Adrenal gland (tissue), 12 donors: Measurements from ENCODE around the gene RIPK3. TPM values are rescaled to one million over a fixed set of nuclear protein-coding genes. Genes with fewer than 3 reads are reported as not detected.

ENCODE experiments used
- DNase-seq, 7 donors: peaks; one replicate each; pipeline ENCODE4 v3.0.0-alpha.2; 2019 to 2020
- H3K27ac ChIP-seq, 5 donors: fragments of 200-600 bp; sonication (generic) in 4 of 5; 1 replicate in 3 of 5; 2 replicates in 2 of 5; pipeline versions ENCODE4 v1.5.1 to v1.8.0; 2016 to 2020; ENCODE audit warnings: mild to moderate bottlenecking in 1 of 5
- H3K27me3 ChIP-seq: fragments of 200-600 bp; 2 replicates; pipeline ENCODE4 v1.8.0; 2021
- H3K36me3 ChIP-seq, 2 donors: fragments of 200-600 bp; replicated peaks in 1 of 2; 1 replicate in 1 of 2; 2 replicates in 1 of 2; pipeline versions ENCODE4 v1.5.1 to v1.8.0; 2018 to 2022
- H3K4me1 ChIP-seq, 2 donors: fragments of 200-600 bp; replicated peaks in 1 of 2; 1 replicate in 1 of 2; 2 replicates in 1 of 2; pipeline versions ENCODE4 v1.5.1 to v1.8.0; 2018 to 2021
- H3K4me3 ChIP-seq, 4 donors: fragments of 200-600 bp; sonication (generic) in 3 of 4; one replicate each; pipeline ENCODE4 v1.5.1; 2016 to 2018
- H3K9me3 ChIP-seq, 3 donors: fragments of 200-600 bp; sonication (generic) in 1 of 3; replicated peaks in 1 of 3; 1 replicate in 2 of 3; 2 replicates in 1 of 3; pipeline versions ENCODE4 v1.5.1 to v1.8.0; 2016 to 2021
- POLR2A ChIP-seq, 2 donors: fragments of 450-650 bp; IDR thresholded peaks; one replicate each; pipeline ENCODE4 v1.6.1; 2017; ENCODE audit warnings: antibody characterized with exemption in 2 of 2, mild to moderate bottlenecking in 2 of 2, moderate library complexity in 1 of 2
- WGBS, 4 donors: extraction: QIAGEN DNeasy Blood & Tissue Kit in 2 of 4; methylation state at CpG; one replicate each; pipeline versions ENCODE4 v1.1.5 to v1.1.7; 2013 to 2017; 5-methylcytosine and 5-hydroxymethylcytosine counted together
- intact Hi-C, 2 donors: fragments of 100-400 bp; cut with DNase I; formaldehyde crosslinking; loops; one replicate each; pipeline versions ENCODE4 v1.14.1 to v1.15.0; 2022 to 2023
- polyA plus RNA-seq, 3 donors: library from polyadenylated mRNA; stranded (reverse); fragments of 200-250 nt in 2 of 3; fragments of 350-450 nt in 1 of 3; fragmentation: Illumina TruSeq in 1 of 3; extraction: RNeasy Lipid Tissue Mini Kit (QIAGEN cat#74804) in 1 of 3; gene quantifications; one replicate each; pipeline ENCODE4 v1.2.3, GENCODE V29; 2013 to 2014
- total RNA-seq, 9 donors: library from RNA; depleted of rRNA in 4 of 9; stranded (reverse); fragments of >200 nt in 4 of 9; fragments of 120-200 nt in 1 of 9; fragmentation: NEBNext Ultra II Directional in 1 of 9; extraction: Animal tissue kit (Norgen Biotek cat#: 25700) in 1 of 9; gene quantifications; one replicate each; pipeline versions ENCODE4 v1.1.0 to v1.2.4, GENCODE V29; 2013 to 2023
- TF ChIP-seq, protein P1 (sequence below), 6 experiments: fragments of 450-650 bp in 4 of 6; fragments of 200-600 bp in 2 of 6; sonication (generic) in 1 of 6; IDR thresholded peaks; 1 replicate in 5 of 6; 2 replicates in 1 of 6; pipeline versions ENCODE4 v1.5.1 to v1.8.0; 2016 to 2021; ENCODE audit warnings: antibody characterized with exemption in 6 of 6, mild to moderate bottlenecking in 2 of 6, moderate library complexity in 1 of 6
- donor health status: healthy with polysubstance abuse.
- donor health status: Bipolar disorder and iron deficiency.
- donor health status: DM: yes; HTN: yes; CAD: no.
- donor health status: DM: no; HTN: no; CAD: no.
- donor health status: DM: no; HTN: no; CAD: no.
- donor health status: DM: yes; HTN: yes; CAD: no.

The RIPK3 gene
- total and polyA plus RNA-seq, 12 donors, result 0.50 to 10.4 (median 3.8) TPM

DNA sequence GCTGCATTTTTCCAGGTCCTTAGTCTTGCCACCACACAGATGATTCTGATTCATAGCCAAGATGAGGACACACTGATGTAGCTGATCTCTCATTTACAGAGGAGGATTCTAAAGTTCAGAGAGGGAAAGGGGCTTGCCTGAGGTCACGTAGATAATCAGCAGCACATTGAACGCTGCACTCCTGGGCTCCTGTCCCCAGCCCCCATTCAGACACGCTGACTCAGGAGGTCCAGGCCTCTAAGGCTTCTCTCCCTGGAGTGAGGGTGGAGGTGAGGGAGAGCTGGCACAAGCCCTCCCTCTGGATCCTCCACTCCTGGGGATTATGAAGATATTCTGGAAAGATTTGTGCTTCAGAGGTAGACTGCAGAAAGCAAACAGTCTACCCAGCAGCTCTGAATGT is 38.5 kb upstream of the RIPK3 start:
- no peak overlapping the region for H3K27ac ChIP-seq
- H3K4me1 ChIP-seq, result no peaks in the 10 kb centered on the region
- no peak overlapping the region for H3K4me3 ChIP-seq
- TF ChIP-seq POLR2A (IDR thresholded peaks at IDR 0.05), result no peak
- DNase-seq, result no peak
- intact Hi-C loops, result no loop called here
- no peaks in the 10 kb centered on the region for H3K27me3 ChIP-seq
- 68 to 100% (median 83%) methylated on average over 3 of the region's 3 CpGs for WGBS, 4 donors
- no peaks in the 10 kb centered on the region for H3K9me3 ChIP-seq
- no peaks in the 10 kb centered on the region for H3K36me3 ChIP-seq

GRCh38 chr14:24377657-24378056 is 37.9 kb upstream of the RIPK3 start:
- H3K27me3 ChIP-seq, result no peaks in the 10 kb centered on the region
- H3K4me1 ChIP-seq, result no peaks in the 10 kb centered on the region
- intact Hi-C loops, result no loop called here
- no peak overlapping the region for H3K27ac ChIP-seq
- peak in 1 of 7 donors; percentile 55 for DNase-seq
- 78 to 92% (median 87%) methylated on average over 2 of the region's 2 CpGs for WGBS, 4 donors
- no peaks in the 10 kb centered on the region for H3K36me3 ChIP-seq
- H3K4me3 ChIP-seq, result no peak overlapping the region
- H3K9me3 ChIP-seq, result no peaks in the 10 kb centered on the region
- no peak for TF ChIP-seq POLR2A (IDR thresholded peaks at IDR 0.05)
- TF ChIP-seq, protein P1, sequence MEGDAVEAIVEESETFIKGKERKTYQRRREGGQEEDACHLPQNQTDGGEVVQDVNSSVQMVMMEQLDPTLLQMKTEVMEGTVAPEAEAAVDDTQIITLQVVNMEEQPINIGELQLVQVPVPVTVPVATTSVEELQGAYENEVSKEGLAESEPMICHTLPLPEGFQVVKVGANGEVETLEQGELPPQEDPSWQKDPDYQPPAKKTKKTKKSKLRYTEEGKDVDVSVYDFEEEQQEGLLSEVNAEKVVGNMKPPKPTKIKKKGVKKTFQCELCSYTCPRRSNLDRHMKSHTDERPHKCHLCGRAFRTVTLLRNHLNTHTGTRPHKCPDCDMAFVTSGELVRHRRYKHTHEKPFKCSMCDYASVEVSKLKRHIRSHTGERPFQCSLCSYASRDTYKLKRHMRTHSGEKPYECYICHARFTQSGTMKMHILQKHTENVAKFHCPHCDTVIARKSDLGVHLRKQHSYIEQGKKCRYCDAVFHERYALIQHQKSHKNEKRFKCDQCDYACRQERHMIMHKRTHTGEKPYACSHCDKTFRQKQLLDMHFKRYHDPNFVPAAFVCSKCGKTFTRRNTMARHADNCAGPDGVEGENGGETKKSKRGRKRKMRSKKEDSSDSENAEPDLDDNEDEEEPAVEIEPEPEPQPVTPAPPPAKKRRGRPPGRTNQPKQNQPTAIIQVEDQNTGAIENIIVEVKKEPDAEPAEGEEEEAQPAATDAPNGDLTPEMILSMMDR (IDR thresholded peaks at IDR 0.05), result no peak

DNA sequence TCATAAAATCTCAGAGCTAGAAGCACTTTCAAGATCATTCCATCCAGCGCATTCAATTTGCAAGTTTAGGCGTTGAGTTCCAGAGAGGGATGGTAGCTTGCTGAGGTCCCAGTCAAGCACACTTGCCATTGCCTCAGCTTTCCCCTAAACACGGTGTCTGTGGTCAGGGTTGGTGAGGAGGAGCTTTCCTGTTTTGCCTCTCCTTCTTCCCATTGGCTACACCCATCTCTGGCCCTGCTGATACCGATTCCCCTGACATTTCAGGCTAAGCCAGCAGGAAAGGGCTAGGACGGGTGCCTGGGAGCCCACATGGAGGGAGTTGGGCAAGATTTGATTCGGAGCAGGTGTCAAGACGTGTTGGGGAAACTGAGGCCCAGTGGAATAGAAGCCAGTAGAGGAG is 37.3 kb upstream of the RIPK3 start:
- Histone ChIP-seq H3K4me3 (no peak overlapping the region), H3K9me3 (no peaks in the 10 kb centered on the region), H3K36me3 (no peaks in the 10 kb centered on the region), H3K27ac (no peak overlapping the region), H3K27me3 (no peaks in the 10 kb centered on the region), H3K4me1 (no peaks in the 10 kb centered on the region)
- WGBS, 4 donors, result 85 to 89% (median 86%) methylated on average over 7 of the region's 7 CpGs
- peak in 2 of 7 donors; percentile 2 to 47 for DNase-seq
- TF ChIP-seq POLR2A (IDR thresholded peaks at IDR 0.05), result no peak
- TF ChIP-seq, protein P1 (IDR thresholded peaks at IDR 0.05), result no peak
- intact Hi-C loops, result no loop called here

- Histone ChIP-seq H3K9me3 (no peaks in the 10 kb centered on the region), H3K27ac (no peak overlapping the region), H3K4me3 (no peak overlapping the region), H3K27me3 (no peaks in the 10 kb centered on the region), H3K36me3 (no peaks in the 10 kb centered on the region), H3K4me1 (no peaks in the 10 kb centered on the region)
- intact Hi-C loops, result no loop called here
- peak in 2 of 7 donors; percentile 5 to 42 for DNase-seq
- WGBS, 4 donors, result 79 to 89% (median 82%) methylated on average over 15 to 16 of the region's 16 CpGs
- TF ChIP-seq, protein P1 (IDR thresholded peaks at IDR 0.05), result no peak
Observed at GRCh38 chr14:24376448-24377070, 36.8 kb upstream of the RIPK3 start.
